Measurements from ENCODE around the gene EZR. TPM values are rescaled to one million over a fixed set of nuclear protein-coding genes. Genes with fewer than 3 reads are reported as not detected.

Gene EZR
- total RNA-seq, 1 experiment from 2014 or later = 88.5 TPM

GRCh38 chr6:158817728-158818580 lies 1.2 kb downstream of the EZR start:
- no peaks in the 10 kb centered on the region for H3K9me2 ChIP-seq (replicated peaks; ENCODE audit: insufficient read depth, low read length)
- H3K4me1 ChIP-seq (ENCODE audit: low read length) = peaks cover 51% of the 10 kb centered on the region
- DNase-seq = peak; percentile 86
- H3K27me3 ChIP-seq (ENCODE audit: low read length) = no peaks in the 10 kb centered on the region
- peak overlapping the region; percentile 82 for H3K4me3 ChIP-seq (ENCODE audit: low read length)
- H3K9ac ChIP-seq (ENCODE audit: low read length) = peak overlapping the region; percentile 78
- peaks cover 20% of the 10 kb centered on the region; the same call in 1 of the 2 replicates for H3K36me3 ChIP-seq (ENCODE audit: insufficient read depth, low read length)
- peak overlapping the region; percentile 94 for H3K4me2 ChIP-seq (ENCODE audit: low read depth, low read length, poor library complexity, severe bottlenecking)
- H3K9me3 ChIP-seq (ENCODE audit: low read length) = no peaks in the 10 kb centered on the region
- peaks cover 43% of the 10 kb centered on the region for H4K20me1 ChIP-seq (ENCODE audit: insufficient read depth, low read depth, low read length)
- peaks cover 51% of the 10 kb centered on the region for H3K79me2 ChIP-seq (ENCODE audit: low read length)
- H3K27ac ChIP-seq (ENCODE audit: low read length) = peak overlapping the region; percentile 96
- H2AFZ ChIP-seq (ENCODE audit: low read length) = no peak overlapping the region

- no peak overlapping the region for H2AFZ ChIP-seq (ENCODE audit: low read length)
- peak overlapping the region; percentile 96 for H3K27ac ChIP-seq (ENCODE audit: low read length)
- H3K27me3 ChIP-seq (ENCODE audit: low read length) = no peaks in the 10 kb centered on the region
- H3K9ac ChIP-seq (ENCODE audit: low read length) = peak overlapping the region; percentile 78
- peaks cover 20% of the 10 kb centered on the region; the same call in 1 of the 2 replicates for H3K36me3 ChIP-seq (ENCODE audit: insufficient read depth, low read length)
- peaks cover 58% of the 10 kb centered on the region for H3K4me1 ChIP-seq (ENCODE audit: low read length)
- no peaks in the 10 kb centered on the region for H3K9me3 ChIP-seq (ENCODE audit: low read length)
- H3K4me3 ChIP-seq (ENCODE audit: low read length) = peak overlapping the region; percentile 82
- peak; percentile 68 for DNase-seq
- H3K4me2 ChIP-seq (ENCODE audit: low read depth, low read length, poor library complexity, severe bottlenecking) = peak overlapping the region; percentile 94
- H4K20me1 ChIP-seq (ENCODE audit: insufficient read depth, low read depth, low read length) = peaks cover 52% of the 10 kb centered on the region
- peaks cover 60% of the 10 kb centered on the region for H3K79me2 ChIP-seq (ENCODE audit: low read length)
- H3K9me2 ChIP-seq (replicated peaks; ENCODE audit: insufficient read depth, low read length) = no peaks in the 10 kb centered on the region
Observed at GRCh38 chr6:158816803-158817727, 2.1 kb downstream of the EZR start.

GRCh38 chr6:158816329-158816728 lies 2.8 kb downstream of the EZR start:
- DNase-seq = no peak

GRCh38 chr6:158815907-158816306 lies 3.3 kb downstream of the EZR start:
- Histone ChIP-seq H3K79me2 (ENCODE audit: low read length) (peaks cover 71% of the 10 kb centered on the region), H3K4me2 (ENCODE audit: low read depth, low read length, poor library complexity, severe bottlenecking) (peak overlapping the region; percentile 94), H4K20me1 (ENCODE audit: insufficient read depth, low read depth, low read length) (peaks cover 54% of the 10 kb centered on the region), H3K4me3 (ENCODE audit: low read length) (peak overlapping the region; percentile 82), H3K9me3 (ENCODE audit: low read length) (no peaks in the 10 kb centered on the region), H3K36me3 (ENCODE audit: insufficient read depth, low read length) (peaks cover 20% of the 10 kb centered on the region; the same call in 1 of the 2 replicates), H3K27me3 (ENCODE audit: low read length) (no peaks in the 10 kb centered on the region), H3K9me2 (replicated peaks; ENCODE audit: insufficient read depth, low read length) (no peaks in the 10 kb centered on the region), H3K4me1 (ENCODE audit: low read length) (peaks cover 69% of the 10 kb centered on the region), H2AFZ (ENCODE audit: low read length) (no peak overlapping the region), H3K9ac (ENCODE audit: low read length) (peak overlapping the region; percentile 78), H3K27ac (ENCODE audit: low read length) (peak overlapping the region; percentile 96)
- no peak for DNase-seq

More at GRCh38 chr6:158816329-158816728, 2.8 kb downstream of the EZR start:
- H3K27me3 ChIP-seq (ENCODE audit: low read length) = no peaks in the 10 kb centered on the region
- no peaks in the 10 kb centered on the region for H3K9me2 ChIP-seq (replicated peaks; ENCODE audit: insufficient read depth, low read length)
- peak overlapping the region; percentile 96 for H3K27ac ChIP-seq (ENCODE audit: low read length)
- peak overlapping the region; percentile 94 for H3K4me2 ChIP-seq (ENCODE audit: low read depth, low read length, poor library complexity, severe bottlenecking)
- peak overlapping the region; percentile 78 for H3K9ac ChIP-seq (ENCODE audit: low read length)
- H3K4me3 ChIP-seq (ENCODE audit: low read length) = peak overlapping the region; percentile 82
- H2AFZ ChIP-seq (ENCODE audit: low read length) = no peak overlapping the region
- H3K9me3 ChIP-seq (ENCODE audit: low read length) = no peaks in the 10 kb centered on the region
- peaks cover 67% of the 10 kb centered on the region for H3K79me2 ChIP-seq (ENCODE audit: low read length)
- H3K4me1 ChIP-seq (ENCODE audit: low read length) = peaks cover 65% of the 10 kb centered on the region
- peaks cover 20% of the 10 kb centered on the region; the same call in 1 of the 2 replicates for H3K36me3 ChIP-seq (ENCODE audit: insufficient read depth, low read length)
- peaks cover 54% of the 10 kb centered on the region for H4K20me1 ChIP-seq (ENCODE audit: insufficient read depth, low read depth, low read length)

- Histone ChIP-seq H3K4me1 (ENCODE audit: low read length) (peaks cover 75% of the 10 kb centered on the region), H3K36me3 (ENCODE audit: insufficient read depth, low read length) (peaks cover 20% of the 10 kb centered on the region; the same call in 1 of the 2 replicates), H3K9me3 (ENCODE audit: low read length) (no peaks in the 10 kb centered on the region), H3K27ac (ENCODE audit: low read length) (peak overlapping the region; percentile 96), H3K27me3 (ENCODE audit: low read length) (no peaks in the 10 kb centered on the region), H3K79me2 (ENCODE audit: low read length) (peaks cover 77% of the 10 kb centered on the region), H2AFZ (ENCODE audit: low read length) (no peak overlapping the region), H3K9me2 (replicated peaks; ENCODE audit: insufficient read depth, low read length) (no peaks in the 10 kb centered on the region), H3K4me2 (ENCODE audit: low read depth, low read length, poor library complexity, severe bottlenecking) (peak overlapping the region; percentile 94), H3K4me3 (ENCODE audit: low read length) (peak overlapping the region; percentile 82), H4K20me1 (ENCODE audit: insufficient read depth, low read depth, low read length) (peaks cover 54% of the 10 kb centered on the region), H3K9ac (ENCODE audit: low read length) (peak overlapping the region; percentile 78)
- DNase-seq = no peak
Observed at GRCh38 chr6:158815379-158815724, 3.8 kb downstream of the EZR start.

- peak overlapping the region; percentile 56; the same call in 1 of the 2 replicates for H3K9ac ChIP-seq (ENCODE audit: low read length)
- H3K9me3 ChIP-seq (ENCODE audit: low read length) = no peaks in the 10 kb centered on the region
- H3K4me2 ChIP-seq (ENCODE audit: low read depth, low read length, poor library complexity, severe bottlenecking) = peak overlapping the region; percentile 94
- H3K4me3 ChIP-seq (ENCODE audit: low read length) = peak overlapping the region; percentile 29; the same call in 1 of the 2 replicates
- no peaks in the 10 kb centered on the region for H3K27me3 ChIP-seq (ENCODE audit: low read length)
- no peaks in the 10 kb centered on the region for H3K9me2 ChIP-seq (replicated peaks; ENCODE audit: insufficient read depth, low read length)
- peaks cover 24% of the 10 kb centered on the region; the same call in 1 of the 2 replicates for H3K36me3 ChIP-seq (ENCODE audit: insufficient read depth, low read length)
- peaks cover 100% of the 10 kb centered on the region for H3K79me2 ChIP-seq (ENCODE audit: low read length)
- peak overlapping the region; percentile 96 for H3K27ac ChIP-seq (ENCODE audit: low read length)
- no peak for DNase-seq
- H4K20me1 ChIP-seq (ENCODE audit: insufficient read depth, low read depth, low read length) = peaks cover 54% of the 10 kb centered on the region
- no peak overlapping the region for H2AFZ ChIP-seq (ENCODE audit: low read length)
- peaks cover 92% of the 10 kb centered on the region for H3K4me1 ChIP-seq (ENCODE audit: low read length)
Observed at GRCh38 chr6:158813032-158813431, 6.1 kb downstream of the EZR start.

- peaks cover 96% of the 10 kb centered on the region for H3K4me1 ChIP-seq (ENCODE audit: low read length)
- peak overlapping the region; percentile 94 for H3K4me2 ChIP-seq (ENCODE audit: low read depth, low read length, poor library complexity, severe bottlenecking)
- no peak for DNase-seq
- H3K79me2 ChIP-seq (ENCODE audit: low read length) = peaks cover 100% of the 10 kb centered on the region
- H3K9me3 ChIP-seq (ENCODE audit: low read length) = no peaks in the 10 kb centered on the region
- peak overlapping the region; percentile 29; the same call in 1 of the 2 replicates for H3K4me3 ChIP-seq (ENCODE audit: low read length)
- H2AFZ ChIP-seq (ENCODE audit: low read length) = no peak overlapping the region
- peaks cover 50% of the 10 kb centered on the region for H4K20me1 ChIP-seq (ENCODE audit: insufficient read depth, low read depth, low read length)
- H3K36me3 ChIP-seq (ENCODE audit: insufficient read depth, low read length) = peaks cover 28% of the 10 kb centered on the region; the same call in 1 of the 2 replicates
- no peaks in the 10 kb centered on the region for H3K9me2 ChIP-seq (replicated peaks; ENCODE audit: insufficient read depth, low read length)
- H3K27ac ChIP-seq (ENCODE audit: low read length) = peak overlapping the region; percentile 96
- peak overlapping the region; percentile 56; the same call in 1 of the 2 replicates for H3K9ac ChIP-seq (ENCODE audit: low read length)
- H3K27me3 ChIP-seq (ENCODE audit: low read length) = no peaks in the 10 kb centered on the region
Observed at GRCh38 chr6:158812611-158813010, 6.6 kb downstream of the EZR start.

All from Karpas-422 (cell line).